Ascending aorta (tissue), 2 donors: Measurements from ENCODE around the gene ETV6. TPM values are rescaled to one million over a fixed set of nuclear protein-coding genes. Genes with fewer than 3 reads are reported as not detected.

Source experiments
- DNase-seq, 2 donors: peaks; one replicate each; pipeline ENCODE4 v3.0.0-alpha.2; 2019; ENCODE audit warnings: low spot score in 2 of 2
- H3K27ac ChIP-seq, 2 donors: fragments of 200-600 bp; sonication (generic); one replicate each; pipeline ENCODE4 v1.5.1; 2016 to 2017; ENCODE audit warnings: mild to moderate bottlenecking in 1 of 2
- H3K27me3 ChIP-seq: fragments of 200-600 bp; sonication (generic); one replicate; pipeline ENCODE4 v1.5.1; 2017
- H3K36me3 ChIP-seq, 2 donors: fragments of 200-600 bp; sonication (generic); one replicate each; pipeline ENCODE4 v1.5.1; 2016
- H3K4me1 ChIP-seq, 2 donors: fragments of 200-600 bp; sonication (generic); one replicate each; pipeline ENCODE4 v1.5.1; 2016 to 2017; ENCODE audit warnings: mild to moderate bottlenecking in 1 of 2
- H3K4me3 ChIP-seq, 2 donors: fragments of 200-600 bp; sonication (generic); one replicate each; pipeline ENCODE4 v1.5.1; 2016 to 2017; ENCODE audit warnings: mild to moderate bottlenecking in 1 of 2
- H3K9me3 ChIP-seq, 2 donors: fragments of 200-600 bp; sonication (generic); one replicate each; pipeline ENCODE4 v1.5.1; 2016
- CTCF ChIP-seq, 3 experiments: fragments of 200-600 bp in 2 of 3; fragments of 450-650 bp in 1 of 3; sonication (generic) in 2 of 3; IDR thresholded peaks; one replicate each; pipeline ENCODE4 v1.5.1; 2016 to 2019; ENCODE audit warnings: antibody characterized with exemption in 3 of 3, mild to moderate bottlenecking in 1 of 3, moderate library complexity in 1 of 3
- intact Hi-C: fragments of 100-400 bp; cut with DNase I; formaldehyde crosslinking; loops from one replicate; pipeline ENCODE4 v1.15.1; 2023
- total RNA-seq: library from RNA; depleted of rRNA; stranded (reverse); fragments of >200 nt; gene quantifications from one replicate; pipeline ENCODE4 v1.1.0, GENCODE V29; 2016

The ETV6 gene
- total RNA-seq, 1 donor from 2014 or later, result 21.6 TPM

- peaks cover 10 to 71% of the 10 kb centered on the region in 2 donors for H3K4me1 ChIP-seq
- intact Hi-C loops, result loop anchor here (5.0 to 10.0 kb wide), 2 partner anchors 185 to 197 kb away; no protein-coding TSS in a partner anchor
- TF ChIP-seq CTCF (IDR thresholded peaks at IDR 0.05), result no peak
Measured at GRCh38 chr12:11837216-11837934, 187.9 kb downstream of the ETV6 start.

GRCh38 chr12:11838403-11838802, 188.9 kb downstream of the ETV6 start:
- Histone ChIP-seq H3K4me1 (peaks cover 10 to 62% of the 10 kb centered on the region in 2 donors), H3K27me3 (no peaks in the 10 kb centered on the region), H3K27ac (peak overlapping the region; percentile 84 to 90), H3K4me3 (no peak overlapping the region), H3K9me3 (no peaks in the 10 kb centered on the region), H3K36me3 (peaks cover 11 to 26% of the 10 kb centered on the region in 2 donors)
- TF ChIP-seq CTCF (IDR thresholded peaks at IDR 0.05), result no peak
- DNase-seq, result peak in 1 of 2 donors; percentile 69
- intact Hi-C loops, result loop anchor here (5.0 to 10.0 kb wide), 2 partner anchors 186 to 196 kb away; no protein-coding TSS in a partner anchor

More at GRCh38 chr12:11837216-11837934, 187.9 kb downstream of the ETV6 start:
- DNase-seq, result peak in 1 of 2 donors; percentile 35
- Histone ChIP-seq H3K9me3 (no peaks in the 10 kb centered on the region), H3K27me3 (no peaks in the 10 kb centered on the region), H3K27ac (peak overlapping the region; percentile 84 to 90), H3K4me3 (no peak overlapping the region), H3K36me3 (peaks cover 11 to 18% of the 10 kb centered on the region in 2 donors)

- TF ChIP-seq CTCF (IDR thresholded peaks at IDR 0.05), result no peak
Measured at GRCh38 chr12:11839091-11839641, 189.7 kb downstream of the ETV6 start.

GRCh38 chr12:11840366-11840765, 190.9 kb downstream of the ETV6 start:
- no peak overlapping the region for H3K4me3 ChIP-seq
- no peak for TF ChIP-seq CTCF (IDR thresholded peaks at IDR 0.05)

More at GRCh38 chr12:11839091-11839641, 189.7 kb downstream of the ETV6 start:
- no peaks in the 10 kb centered on the region for H3K9me3 ChIP-seq
- intact Hi-C loops, result loop anchor here (5.0 to 10.0 kb wide), 2 partner anchors 187 to 196 kb away; no protein-coding TSS in a partner anchor
- peak overlapping the region; percentile 84 to 90 for H3K27ac ChIP-seq
- peaks cover 11 to 28% of the 10 kb centered on the region in 2 donors for H3K36me3 ChIP-seq
- peaks cover 10 to 54% of the 10 kb centered on the region in 2 donors for H3K4me1 ChIP-seq
- DNase-seq, result peak in 1 of 2 donors; percentile 82
- peak overlapping the region in 1 of 2 donors; percentile 9 for H3K4me3 ChIP-seq
- no peaks in the 10 kb centered on the region for H3K27me3 ChIP-seq

GRCh38 chr12:11846488-11846887, 197.0 kb downstream of the ETV6 start:
- Histone ChIP-seq H3K4me1 (peaks cover 0 to 7% of the 10 kb centered on the region in 2 donors), H3K9me3 (no peaks in the 10 kb centered on the region), H3K36me3 (peaks cover 7 to 31% of the 10 kb centered on the region in 2 donors), H3K4me3 (no peak overlapping the region), H3K27ac (no peak overlapping the region), H3K27me3 (no peaks in the 10 kb centered on the region)
- DNase-seq, result no peak
- intact Hi-C loops, result no loop called here
- TF ChIP-seq CTCF (IDR thresholded peaks at IDR 0.05), result no peak

More at GRCh38 chr12:11840366-11840765, 190.9 kb downstream of the ETV6 start:
- intact Hi-C loops, result no loop called here
- no peaks in the 10 kb centered on the region for H3K27me3 ChIP-seq
- peaks cover 10 to 42% of the 10 kb centered on the region in 2 donors for H3K4me1 ChIP-seq
- DNase-seq, result peak in 1 of 2 donors; percentile 54
- H3K36me3 ChIP-seq, result peaks cover 17 to 34% of the 10 kb centered on the region in 2 donors
- peak overlapping the region; percentile 84 to 90 for H3K27ac ChIP-seq
- no peaks in the 10 kb centered on the region for H3K9me3 ChIP-seq
